Right renal cortex interstitium (tissue), 3 donors: ENCODE measurements around the gene TBX10. TPM values are rescaled to one million over a fixed set of nuclear protein-coding genes. Genes with fewer than 3 reads are reported as not detected.
"Not testable (repeated sequence)": the region's sequence is repeated elsewhere in the genome, so short reads cannot be mapped to it uniquely, and the experiment has no call there.

ENCODE experiments used
- DNase-seq, 3 donors: peaks; one replicate each; pipeline ENCODE4 v3.0.0-alpha.2; 2013; ENCODE audit warnings: low read depth in 3 of 3, low spot score in 2 of 3
- polyA plus RNA-seq, 3 donors: library from polyadenylated mRNA; unstranded; fragments of 120-200 nt; gene quantifications; one replicate each; pipeline ENCODE4 v1.2.1, GENCODE V29; 2013; ENCODE audit not compliant: insufficient read length in 3 of 3

Gene TBX10
- polyA plus RNA-seq, 3 donors, result not detected

- no peak for DNase-seq
These were observed 34.1 kb downstream of the TBX10 start for GRCh38 chr11:67605231-67606011.

- no peak for DNase-seq
These were observed 34.7 kb downstream of the TBX10 start for GRCh38 chr11:67604815-67605214.

- not testable (repeated sequence) for DNase-seq
These were observed 35.4 kb downstream of the TBX10 start for GRCh38 chr11:67604119-67604518.

- no peak for DNase-seq
These were observed 38.5 kb downstream of the TBX10 start for GRCh38 chr11:67601098-67601497.

- DNase-seq, result no peak
These were observed 39.1 kb downstream of the TBX10 start for GRCh38 chr11:67600324-67601029.

GRCh38 chr11:67599149-67599548, 40.4 kb downstream of the TBX10 start:
- no peak for DNase-seq

- DNase-seq, result not testable (repeated sequence)
These were observed 41.6 kb downstream of the TBX10 start for GRCh38 chr11:67597963-67598362.

GRCh38 chr11:67597458-67597857, 42.1 kb downstream of the TBX10 start:
- DNase-seq, result not testable (repeated sequence)

- DNase-seq, result no peak
These were observed 42.7 kb downstream of the TBX10 start for GRCh38 chr11:67596753-67597300.

GRCh38 chr11:67594480-67594879, 45.1 kb downstream of the TBX10 start:
- no peak for DNase-seq

- no peak for DNase-seq
These were observed 46.0 kb downstream of the TBX10 start for GRCh38 chr11:67593565-67593905.

GRCh38 chr11:67592880-67593564, 46.5 kb downstream of the TBX10 start:
- DNase-seq, result no peak

- DNase-seq, result not testable (repeated sequence)
These were observed 50.6 kb downstream of the TBX10 start for GRCh38 chr11:67588899-67589415.

- no peak for DNase-seq
These were observed 51.4 kb downstream of the TBX10 start for GRCh38 chr11:67588136-67588503.

GRCh38 chr11:67586568-67587250, 52.9 kb downstream of the TBX10 start:
- DNase-seq, result no peak

- DNase-seq, result no peak
These were observed 53.7 kb downstream of the TBX10 start for GRCh38 chr11:67585911-67586310.

GRCh38 chr11:67584881-67585873, 54.4 kb downstream of the TBX10 start:
- no peak for DNase-seq

GRCh38 chr11:67584205-67584880, 55.2 kb downstream of the TBX10 start:
- DNase-seq, result no peak
